NCI-H446 treated with DMSO at 0.1 percent for 48 hours (cell line): Measurements from ENCODE around the gene COA8.
A peak's percentile ranks its signal among the peaks of the same experiment; 100 is the strongest.

Experiments
- DNase-seq: peaks from one replicate; lab custom pipeline; 2025; lab: John Stamatoyannopoulos, UW

Gene COA8

DNA sequence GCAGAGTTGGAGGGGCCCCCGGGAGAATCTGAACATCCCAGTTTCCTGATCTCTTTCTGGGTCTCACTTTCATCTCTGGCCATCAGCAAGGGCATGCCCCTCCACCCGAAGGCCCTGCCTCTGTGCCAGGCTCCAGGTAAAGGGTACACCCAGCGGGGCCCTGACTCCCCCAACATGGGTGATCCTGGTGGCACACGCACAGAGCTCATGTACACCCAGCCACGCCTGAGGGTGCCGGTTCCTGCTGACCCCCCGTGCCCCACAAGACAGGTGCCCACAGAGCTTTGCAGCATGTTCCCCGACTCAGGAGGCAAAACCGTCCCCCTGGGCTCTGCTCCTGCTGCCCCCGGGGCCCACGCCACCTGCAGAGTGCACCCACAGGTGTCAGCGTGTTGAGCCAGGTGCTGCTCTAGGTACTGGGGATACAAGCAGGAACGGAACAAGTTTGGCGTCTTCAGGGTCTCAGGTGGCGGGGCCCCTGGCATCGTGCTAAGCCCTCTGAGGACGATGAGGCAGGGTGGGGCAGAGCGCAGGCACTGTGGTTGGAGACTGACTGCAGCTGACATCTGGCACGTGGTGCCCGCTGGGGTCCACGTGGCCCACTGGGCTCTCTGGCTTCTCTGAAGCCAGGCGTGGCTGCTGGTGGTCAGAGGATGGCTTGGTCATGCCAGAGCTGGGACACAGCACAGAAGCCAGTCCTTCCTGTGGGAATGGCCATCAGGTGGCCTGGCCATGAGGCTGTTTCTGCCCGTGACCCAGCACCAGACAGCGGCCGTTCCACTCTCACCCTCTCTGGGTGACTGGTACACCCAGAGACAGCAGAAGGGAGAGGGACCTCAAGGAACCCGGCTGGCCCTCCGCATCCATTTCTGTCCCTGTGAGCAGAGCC is 14.1 kb upstream of the COA8 start:
- no peak for DNase-seq

DNA sequence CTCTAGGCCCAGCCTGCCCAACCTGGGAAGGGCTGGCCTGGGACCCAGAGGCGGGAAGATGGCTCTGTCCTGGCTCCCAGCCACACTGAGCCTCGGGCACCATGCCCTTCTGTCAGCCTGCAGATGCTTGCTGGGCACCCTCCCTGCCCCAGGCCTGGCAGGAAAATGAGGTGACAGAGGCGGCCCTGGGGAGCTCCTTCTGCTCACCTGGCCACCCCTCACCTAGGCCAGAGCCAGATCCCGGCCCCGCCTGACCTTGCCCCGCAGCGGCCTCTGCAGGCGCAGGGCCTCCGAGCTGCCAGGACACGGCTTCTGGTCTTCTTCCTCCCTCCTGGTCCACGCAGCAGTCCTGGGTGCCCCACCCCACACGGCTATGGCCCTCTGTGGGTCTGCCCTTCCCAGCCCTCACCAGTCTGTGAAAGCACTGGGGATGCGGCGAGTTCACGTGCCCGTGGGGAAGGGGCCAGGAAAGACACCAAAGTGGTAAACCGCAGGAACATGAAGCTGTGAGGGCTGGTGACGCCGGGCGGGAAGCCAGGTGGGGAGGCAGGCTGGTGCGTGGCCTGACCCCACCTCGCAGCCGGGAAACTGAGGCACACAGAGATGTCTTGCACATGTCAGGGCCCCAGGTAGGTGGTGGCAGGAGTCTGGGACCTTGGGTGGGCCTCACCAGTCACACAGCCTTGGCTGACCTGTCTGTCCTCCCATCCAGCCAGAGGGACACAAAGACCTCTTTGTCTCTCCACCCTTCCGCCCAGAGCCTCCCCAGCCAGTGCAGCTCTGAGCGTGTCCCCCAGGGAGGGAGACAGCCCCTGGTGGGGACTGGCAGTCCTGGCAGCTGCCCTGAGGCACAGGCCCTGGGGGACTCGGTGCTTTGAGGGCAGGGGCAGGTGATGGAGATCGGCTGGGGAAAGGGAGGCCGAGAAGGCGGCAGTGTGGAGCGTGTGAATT is 13.1 kb upstream of the COA8 start:
- DNase-seq: no peak

DNA sequence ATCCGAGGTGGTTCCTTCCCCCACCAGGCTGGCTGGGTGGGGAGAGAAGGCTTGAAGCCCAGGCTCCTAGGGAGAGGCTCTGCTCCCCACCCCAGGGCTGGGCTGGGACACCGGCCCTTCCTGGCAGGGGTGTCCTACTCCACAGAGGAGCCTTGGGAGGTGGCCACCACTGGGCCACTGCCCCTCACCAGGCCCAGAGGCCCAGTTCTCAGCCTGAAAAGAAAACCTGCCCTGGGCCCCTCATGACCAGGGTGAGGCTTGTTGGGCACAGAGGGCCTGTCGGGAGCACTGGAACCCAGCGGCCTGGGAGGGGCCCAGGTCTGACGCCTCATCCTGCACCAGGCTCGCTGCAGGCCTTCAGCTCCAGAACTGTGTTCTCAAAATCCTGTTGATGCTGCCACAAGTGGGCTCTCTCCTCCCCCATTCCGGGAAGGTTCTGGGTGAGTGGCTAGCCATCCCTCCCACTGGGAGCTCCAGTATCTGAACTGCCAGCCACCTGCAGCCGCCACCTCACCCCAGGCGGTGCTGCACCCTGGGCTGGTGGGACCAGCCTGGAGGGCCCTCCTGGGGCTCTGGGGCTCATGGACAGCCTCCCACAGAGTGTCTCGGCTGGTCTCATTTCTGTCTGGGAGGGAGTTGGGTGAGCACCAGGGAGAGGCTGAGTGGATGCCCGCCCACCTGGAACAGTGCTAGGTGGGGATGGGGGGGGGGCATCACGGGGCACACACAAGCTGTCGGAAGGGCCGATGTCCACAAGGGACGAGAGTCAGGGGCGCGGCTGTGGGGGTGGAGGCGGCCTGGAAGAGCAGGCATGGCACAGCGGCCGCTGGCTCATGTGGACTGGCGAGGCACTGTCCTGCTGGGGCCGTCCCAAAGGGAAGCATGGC is 12.1 kb upstream of the COA8 start:
- DNase-seq: no peak

DNA sequence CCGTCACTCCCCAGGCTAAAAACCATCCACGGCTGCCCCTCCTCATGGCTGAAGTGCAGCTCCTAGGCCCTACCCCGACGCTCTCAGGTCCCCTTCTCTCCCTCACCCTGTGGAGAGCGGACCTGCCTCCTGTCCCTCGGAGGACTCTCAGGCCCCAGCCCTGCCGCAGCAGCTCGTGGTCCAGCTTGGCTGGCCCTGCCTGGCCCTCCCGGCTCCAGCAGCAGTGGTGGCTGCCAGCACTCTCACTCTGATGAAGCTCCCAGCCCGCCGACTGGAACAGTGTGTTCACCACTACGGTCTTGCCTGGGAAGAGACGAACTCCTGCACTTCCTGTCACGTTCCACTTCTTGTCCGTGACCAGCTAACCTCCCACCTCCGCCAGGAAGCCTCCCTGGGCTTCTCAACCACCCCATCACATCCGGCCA is 11.4 kb upstream of the COA8 start:
- no peak for DNase-seq

DNA sequence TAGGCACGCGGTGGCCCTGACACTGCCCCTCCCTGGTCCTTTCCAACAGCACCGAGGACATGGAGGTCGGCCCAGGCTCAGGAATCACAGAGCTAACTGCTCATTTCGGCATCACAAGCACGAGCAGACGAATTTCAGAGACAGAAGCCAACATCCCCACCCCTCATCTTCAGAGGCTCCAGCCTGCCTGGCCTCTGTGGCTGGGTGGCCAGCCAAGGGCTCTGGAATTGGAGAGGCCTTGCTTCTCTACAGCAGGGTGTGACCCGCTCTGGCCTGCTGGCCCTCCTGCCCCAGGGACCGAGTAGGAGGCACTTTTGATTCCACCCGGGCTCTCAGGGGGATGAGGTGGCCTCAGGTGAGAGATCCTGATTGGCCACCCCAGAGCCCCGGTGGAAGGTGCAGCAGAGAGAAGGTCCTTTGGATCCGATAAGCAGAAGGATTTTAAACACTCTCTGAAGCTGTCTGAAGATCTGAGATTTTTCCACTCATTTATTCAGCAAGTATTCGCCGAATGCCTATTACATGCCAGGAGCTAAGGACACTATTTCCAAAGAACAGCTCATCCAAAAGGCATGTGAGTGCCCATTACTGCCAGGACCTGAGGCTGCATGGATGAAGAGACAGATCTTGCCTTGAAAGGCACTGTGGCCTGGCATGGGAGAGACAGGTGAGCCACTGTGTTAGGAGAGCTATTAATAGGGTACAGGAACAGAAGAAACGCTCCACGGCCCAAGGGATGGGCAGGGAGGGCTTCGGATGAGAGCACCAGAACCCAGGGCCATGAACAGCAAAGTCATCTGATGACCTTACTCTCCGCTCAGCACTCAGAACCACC is 10.5 kb upstream of the COA8 start:
- DNase-seq: peak; percentile 20

DNA sequence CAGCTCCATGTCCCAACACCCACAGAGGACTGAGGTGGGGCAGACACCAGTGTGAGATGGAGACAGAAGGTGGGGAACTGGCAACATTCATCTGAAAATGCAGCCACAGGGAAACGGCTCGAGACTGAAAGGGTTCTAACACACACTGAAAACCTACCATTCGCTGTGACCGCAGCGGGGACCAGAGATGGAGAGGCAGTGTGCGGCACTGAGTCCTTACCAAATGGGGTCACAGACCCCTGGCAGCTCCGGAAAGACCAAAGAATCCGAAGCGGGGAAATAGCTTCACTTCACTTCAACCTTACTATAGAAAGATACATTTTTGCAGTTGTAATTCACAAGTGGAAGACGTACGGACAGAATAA is 9.9 kb upstream of the COA8 start:
- no peak for DNase-seq

DNA sequence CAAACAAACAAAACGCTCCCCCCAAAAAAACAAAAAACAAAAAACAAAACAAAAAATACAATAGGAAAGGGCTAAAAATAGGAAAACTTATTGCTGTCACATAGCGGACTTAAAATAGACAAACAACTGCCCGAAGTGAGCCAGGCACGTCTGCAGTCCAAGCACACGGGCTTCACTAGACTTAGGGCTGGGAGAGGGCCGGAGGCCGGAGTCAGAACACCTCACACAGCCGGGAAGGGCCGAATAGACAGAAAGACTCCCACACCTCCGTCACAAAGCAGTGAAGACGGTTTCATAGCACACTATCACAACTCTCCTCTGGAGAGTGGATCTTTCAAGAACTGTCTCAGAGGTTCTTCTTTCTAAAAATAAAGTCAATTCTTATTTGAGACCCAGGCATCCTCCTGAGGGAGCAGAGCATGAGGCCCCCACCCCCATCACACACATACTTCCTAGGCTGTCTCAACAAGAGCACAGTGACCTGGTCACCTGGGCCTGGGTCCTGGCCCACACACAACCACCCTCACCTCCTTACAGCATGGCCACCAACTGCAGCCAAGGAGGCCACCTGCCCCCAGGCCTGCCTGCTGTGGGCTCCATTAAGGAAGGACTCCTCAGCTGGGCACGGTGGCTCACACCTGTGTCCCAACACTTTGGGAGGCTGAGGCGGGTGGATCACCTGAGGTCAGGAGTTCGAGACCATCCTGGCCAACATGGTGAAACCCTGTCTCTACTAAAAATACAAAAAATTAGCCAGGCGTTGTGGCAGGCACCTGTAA is 7.0 kb upstream of the COA8 start:
- DNase-seq: no peak

DNA sequence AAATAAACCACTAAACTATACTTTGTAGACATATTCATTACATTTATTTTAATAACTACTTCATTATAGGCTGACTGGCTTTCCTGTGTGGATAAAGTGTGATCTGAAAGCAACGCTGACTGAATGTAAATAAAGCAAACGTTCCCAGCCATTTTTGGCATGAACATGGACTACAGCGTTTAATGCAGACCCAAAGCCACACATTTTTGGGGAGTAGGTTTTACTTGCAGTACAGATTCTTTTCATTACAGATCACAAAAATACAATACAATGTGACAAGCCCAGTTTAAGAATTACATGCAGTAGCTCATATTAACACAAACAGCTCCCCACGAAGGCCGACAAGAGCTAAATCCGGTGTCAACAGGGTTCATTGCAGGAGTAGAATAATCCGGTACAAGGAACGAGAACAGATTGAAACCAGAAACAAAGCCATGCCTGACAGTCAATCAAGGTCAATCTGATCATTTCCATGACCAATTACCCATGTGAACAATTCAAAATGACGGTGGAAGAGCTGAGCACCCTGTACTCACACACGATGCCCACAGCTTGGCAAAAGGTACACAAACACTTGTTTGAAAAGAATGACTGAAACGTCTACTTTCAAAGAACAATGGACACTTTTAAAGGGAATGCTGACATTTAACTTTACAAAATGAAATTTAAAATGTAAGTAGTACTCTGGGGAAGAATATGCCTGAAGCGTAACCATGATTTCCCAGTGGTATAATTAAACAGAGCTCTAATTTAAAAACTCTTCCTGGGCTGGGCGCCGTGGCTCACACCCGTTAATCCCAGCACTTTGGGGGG is 5.6 kb upstream of the COA8 start:
- no peak for DNase-seq

DNA sequence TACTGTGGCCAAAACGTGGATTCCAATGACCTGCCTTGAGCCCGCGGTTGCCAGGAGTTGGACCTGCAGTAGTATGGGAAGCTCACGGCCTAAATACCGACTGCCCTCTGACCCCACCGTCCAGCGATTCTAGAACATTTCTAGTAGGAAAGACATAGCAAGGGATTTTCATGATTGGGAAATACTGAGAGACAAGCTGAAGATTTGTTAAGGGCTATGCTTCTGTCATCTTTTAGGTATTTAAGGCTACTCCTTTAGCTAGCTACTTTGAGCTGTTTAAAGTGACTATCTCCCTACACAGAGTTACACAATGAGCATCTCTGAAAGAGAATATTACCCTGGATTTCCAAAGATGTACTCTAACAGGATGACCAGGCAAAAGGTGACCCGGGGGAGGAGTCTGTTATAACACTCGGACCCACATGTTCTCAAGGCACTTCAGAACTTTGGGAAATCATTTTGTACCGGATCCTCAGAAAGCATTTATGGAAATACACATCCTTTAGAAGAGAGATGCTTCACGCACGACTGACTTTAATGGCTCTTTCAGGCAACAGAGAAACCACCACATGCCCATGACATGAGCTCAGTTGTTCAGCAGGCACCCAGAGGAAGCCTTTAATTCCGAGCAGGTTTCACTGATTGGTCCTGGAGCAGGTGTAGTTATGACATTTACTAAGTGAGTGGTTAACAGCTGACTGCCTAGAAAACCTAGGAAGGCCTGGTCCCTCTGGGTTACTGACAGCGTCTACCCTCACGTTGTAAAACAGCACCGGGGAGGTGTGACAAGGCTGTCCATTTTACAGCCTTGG is 4.5 kb upstream of the COA8 start:
- no peak for DNase-seq

DNA sequence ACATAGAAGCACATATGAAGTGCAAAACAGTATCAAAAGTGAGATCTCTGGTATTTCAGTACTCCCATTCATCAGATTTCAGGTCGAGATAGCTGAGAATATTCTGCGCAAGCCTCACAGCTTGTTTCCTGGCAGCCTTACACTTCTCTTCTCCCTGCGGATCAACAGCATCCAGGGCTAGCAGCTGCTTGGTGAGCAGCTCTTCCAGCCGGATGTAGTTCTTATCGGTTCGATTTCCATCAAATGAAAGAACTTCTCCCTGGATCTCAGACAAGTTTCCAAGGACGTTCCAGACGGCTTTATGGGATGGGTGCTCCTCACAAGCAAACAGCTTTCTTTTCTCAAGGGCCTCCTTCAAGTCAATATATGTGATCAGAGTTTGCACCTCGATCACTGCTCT is 3.0 kb upstream of the COA8 start:
- no peak for DNase-seq

DNA sequence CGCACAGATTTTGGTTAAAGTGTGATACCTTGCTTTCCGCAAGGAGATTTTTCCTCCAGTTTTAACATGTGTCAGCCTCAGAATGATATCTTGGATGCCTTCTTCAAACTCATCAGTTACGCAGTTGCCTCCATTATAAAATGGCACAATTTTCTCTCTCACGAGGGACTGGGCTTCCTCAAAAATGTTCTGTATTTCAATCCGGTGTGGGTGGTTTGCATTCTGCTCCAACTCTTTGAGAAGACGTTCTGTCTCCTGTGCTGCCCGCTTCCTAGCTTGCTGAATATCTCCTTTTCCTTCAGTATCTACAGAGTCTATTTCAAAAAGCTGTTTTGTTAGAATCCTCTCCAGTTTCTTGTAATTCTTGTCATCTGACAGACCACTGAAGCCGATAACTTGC is 2.1 kb upstream of the COA8 start:
- no peak for DNase-seq

DNA sequence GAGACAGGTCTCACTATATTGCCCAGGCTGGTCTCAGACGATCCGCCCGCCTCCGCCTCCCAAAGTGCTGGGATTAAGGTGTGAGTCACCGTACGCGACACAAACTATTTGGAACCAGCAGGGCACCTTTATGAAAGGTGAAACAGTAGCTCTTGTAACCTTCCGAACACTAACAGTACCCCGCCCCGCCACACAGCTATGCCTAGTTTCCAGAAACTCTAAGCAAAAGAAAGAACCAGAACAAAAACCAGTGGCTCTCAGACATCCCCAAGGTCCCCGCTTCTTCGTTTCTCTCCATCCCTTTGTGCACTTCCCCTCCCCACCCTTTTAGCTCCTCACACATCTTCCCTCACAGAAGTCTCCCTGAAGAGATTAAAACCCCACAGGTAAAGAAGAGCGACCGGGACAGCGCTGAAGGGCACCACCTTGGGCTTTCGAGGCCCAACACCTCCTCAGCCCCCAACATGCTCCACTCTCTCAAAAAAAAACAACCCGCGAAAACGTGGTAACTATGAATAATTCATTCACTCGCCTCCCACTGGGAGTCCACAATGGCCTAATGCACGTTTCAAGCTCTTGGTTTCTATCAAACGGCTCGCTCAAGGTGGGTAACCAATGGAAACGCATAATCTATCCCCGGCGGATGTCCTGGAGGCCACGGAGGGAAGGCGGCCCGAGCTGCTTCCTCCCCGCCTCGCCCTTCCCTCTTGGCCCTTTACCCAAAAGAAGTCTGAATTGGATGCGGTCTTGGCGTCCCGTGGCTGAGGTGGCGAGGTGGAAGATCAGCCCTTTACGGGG is 1.2 kb upstream of the COA8 start:
- DNase-seq: no peak

DNA sequence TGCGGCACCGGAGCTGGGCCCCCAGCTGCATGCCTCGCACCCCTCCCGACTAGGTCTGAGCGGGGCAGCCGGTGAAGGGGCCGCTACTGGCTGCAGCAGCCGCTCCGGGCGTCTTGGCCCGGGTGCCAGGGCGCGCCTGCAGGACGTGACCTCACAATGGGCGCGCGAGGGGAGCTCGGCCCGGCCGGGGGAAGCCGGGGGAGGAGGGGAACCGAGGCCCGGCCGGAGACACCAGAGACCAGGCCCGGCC is 656 bp upstream of the COA8 start:
- no peak for DNase-seq

DNA sequence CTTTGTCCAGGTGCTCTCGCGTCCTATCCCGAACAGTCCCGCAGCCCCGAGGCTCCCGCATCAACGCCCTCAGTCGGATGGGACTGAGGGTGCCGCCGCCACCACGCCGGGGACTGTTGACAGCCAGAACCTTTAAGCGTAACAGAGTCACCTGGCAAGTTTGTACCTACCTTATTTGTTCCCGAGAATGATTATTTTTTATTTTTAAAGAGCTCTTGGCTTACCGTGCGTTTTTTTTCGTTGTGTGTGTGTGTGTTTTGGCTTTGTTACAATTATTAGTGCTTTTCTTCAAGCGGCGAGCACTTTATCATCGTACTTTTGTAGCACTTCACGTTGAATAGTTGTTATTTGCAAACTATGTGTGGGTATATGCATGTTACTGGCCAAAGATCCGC is 463 bp downstream of the COA8 start:
- DNase-seq: peak; percentile 27

DNA sequence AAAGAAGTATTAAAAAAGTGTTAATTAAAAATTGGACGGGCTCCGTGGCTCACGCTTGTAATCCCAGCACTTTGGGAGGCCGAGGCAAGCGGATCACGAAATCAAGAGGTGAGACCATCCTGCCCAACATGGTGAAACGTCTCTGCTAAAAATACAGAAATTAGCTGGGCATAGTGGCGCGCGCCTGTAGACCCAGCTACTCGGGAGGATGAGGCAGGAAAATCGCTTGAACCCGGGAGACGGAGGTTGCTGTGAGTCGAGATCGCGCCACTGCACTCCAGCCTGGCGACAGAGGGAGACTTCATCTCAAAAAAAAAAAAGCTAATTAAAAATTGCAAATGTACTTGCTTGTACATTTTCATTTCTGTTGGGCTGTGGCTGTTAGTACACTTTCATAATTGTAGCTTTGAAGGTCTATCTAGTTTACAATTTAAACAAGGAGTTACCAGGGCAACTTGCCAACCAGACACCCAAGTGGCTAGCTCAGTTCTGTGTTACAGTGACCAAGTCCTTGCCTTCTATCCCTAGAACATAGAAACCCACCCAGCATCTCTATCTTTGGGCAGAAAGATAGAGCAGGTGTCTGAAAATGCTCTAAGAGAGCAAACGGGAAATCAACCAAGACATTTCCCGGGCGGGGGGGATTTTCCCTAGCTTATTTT is 1.2 kb downstream of the COA8 start:
- no peak for DNase-seq

DNA sequence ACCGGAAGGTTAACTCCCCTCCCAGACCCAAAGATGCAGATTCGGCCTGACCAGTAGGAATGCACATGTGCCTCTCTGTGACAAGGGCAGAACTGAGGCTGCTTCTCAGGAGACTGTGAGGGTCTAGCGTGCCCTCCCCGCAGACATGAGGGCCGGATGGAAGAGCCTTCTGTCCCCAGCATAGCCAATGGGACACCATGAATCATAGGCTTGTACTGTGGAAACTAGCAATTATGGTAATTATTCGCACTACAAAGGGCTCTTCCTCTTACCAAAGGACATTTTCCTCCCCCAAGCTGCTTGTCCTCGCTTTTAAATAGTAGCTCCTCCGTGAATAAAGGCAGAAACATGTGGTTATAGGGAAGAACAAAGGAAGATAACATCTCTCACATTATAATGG is 6.2 kb downstream of the COA8 start:
- DNase-seq: no peak

DNA sequence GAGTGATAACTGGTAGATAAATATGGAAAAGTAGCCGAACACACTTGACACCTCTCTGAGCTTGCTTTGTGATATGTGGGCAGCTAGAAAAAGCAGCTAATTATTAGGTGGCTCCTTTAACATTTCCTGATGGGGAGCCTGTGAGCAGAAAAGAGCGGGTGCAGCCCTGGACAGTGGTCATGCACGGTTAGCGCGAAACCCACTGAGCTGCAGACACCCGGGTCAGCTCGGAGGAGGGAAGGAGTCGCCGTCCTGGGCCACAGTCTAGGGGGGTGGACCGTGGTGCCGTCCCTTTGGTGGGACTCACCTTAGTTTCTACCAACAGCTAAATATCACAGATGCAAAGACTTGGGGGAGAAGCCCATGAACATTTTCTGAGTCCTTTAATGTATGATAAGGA is 6.6 kb downstream of the COA8 start:
- DNase-seq: no peak

DNA sequence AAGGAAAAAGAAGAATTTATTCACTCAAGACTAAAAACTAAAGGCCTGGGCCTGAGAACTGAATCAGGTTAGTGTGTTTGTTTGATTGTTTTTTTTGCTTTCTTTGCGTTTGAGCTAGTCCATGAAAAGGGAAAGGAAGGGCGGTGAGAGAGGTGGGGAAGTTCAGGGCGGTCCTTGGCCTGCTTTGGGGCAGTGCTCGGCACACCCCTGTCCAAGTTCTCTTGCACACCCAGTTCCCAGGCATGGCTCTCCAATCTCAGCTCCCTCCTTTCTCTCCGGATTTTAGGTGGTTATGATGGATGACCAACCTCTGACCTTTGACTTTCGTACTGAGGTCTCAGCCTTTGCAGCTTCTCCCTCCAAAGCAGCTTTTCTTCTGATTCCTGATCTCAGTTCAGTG is 11.3 kb downstream of the COA8 start:
- no peak for DNase-seq
